ENCODE results near the gene NOC2L.
"Not testable (repeated sequence)": the region's sequence is repeated elsewhere in the genome, so short reads cannot be mapped to it uniquely, and the experiment has no call there.

The NOC2L gene

DNA sequence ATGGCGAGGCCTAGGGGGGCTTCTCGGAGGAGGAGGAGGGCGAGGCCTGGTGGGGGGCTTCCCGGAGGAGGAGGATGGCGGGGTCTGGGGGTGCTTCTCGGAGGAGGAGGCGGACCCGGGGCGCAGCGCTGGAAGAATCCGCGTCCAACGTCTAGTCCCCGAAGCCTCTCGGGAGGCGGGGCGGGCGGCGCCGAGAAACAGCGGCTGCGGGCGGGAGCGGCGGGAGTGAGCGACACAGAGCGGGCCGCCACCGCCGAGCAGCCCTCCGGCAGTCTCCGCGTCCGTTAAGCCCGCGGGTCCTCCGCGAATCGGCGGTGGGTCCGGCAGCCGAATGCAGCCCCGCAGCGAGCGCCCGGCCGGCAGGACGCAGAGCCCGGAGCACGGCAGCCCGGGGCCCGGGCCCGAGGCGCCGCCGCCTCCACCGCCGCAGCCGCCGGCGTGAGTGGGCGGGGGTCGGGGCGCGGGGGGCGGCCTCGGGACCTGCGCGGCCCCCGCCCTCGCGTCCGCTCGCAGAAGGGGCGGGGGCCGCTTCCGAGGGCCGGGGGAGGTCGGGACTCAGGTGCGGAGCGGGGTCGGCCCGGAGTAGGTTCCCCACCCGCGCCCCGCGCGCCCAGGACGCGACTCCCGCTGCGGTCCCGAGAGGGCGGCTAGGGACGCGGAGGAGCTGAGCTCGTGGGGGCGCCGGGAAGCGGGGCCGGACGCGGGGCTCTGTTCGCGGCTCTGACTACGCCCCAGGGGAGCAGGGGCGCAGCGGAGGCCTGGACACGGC is 1.5 kb upstream of the NOC2L start, which contains the start of gene KLHL17:
Gene KLHL17, plus strand, starts transcription at position 222 of the 769 bp plus-strand sequence. Its CDS starts 110 bp downstream, at position 332.
- no peak for DNase-seq

DNA sequence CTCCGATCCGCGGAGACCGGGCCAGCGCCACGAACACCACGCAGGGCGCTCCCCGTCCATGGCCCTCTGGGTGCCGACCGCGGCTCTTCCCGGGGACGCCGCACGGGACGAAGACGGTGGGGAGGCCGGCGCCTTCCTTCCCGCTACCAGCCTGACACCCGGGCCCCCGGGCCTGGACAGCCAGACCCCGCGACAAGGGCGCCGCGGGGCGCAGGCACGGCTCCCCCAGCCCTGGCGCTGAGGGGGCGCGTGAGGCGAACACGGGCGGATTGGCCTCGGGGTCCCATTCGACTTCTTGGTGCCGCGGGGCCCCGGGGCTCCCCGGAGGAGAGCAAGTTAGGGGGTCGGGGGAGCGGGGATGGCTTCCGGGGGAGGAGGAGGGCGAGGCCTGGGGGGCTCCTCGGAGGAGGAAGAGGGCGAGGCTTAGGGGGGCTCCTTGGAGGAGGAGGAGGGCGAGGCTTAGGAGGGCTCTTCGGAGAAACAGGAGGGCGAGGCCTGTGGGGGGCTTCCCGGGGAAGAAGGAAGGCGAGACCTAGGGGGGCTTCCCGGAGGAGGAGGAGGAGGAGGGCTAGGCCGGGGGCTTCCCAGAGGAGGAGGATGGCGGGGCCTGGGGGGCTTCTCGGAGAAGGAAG is 791 bp upstream of the NOC2L start:
- no peak for DNase-seq

- DNase-seq: no peak
Observed at GRCh38 chr1:956636-957035, 2.4 kb downstream of the NOC2L start.

DNA sequence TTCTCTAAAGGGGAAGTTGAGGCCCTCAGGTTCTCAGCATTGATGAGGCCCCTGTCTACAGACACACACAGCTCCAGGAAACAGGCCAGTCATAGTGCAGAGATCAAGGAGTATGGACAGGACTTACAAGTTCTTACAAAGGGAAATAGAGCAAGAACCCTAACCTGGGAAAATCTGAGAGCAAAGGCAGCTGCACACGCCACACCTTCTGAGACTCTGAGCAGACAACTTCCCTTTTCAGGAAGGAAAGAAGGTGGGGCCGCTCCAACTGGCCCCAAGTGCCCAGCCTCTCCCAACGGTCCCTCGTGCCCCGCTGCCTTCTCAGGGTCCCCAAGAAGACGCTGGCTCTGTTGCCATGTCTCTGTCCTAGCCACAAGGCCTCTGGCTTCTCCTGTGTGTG is 3.6 kb downstream of the NOC2L start:
- no peak for DNase-seq

DNA sequence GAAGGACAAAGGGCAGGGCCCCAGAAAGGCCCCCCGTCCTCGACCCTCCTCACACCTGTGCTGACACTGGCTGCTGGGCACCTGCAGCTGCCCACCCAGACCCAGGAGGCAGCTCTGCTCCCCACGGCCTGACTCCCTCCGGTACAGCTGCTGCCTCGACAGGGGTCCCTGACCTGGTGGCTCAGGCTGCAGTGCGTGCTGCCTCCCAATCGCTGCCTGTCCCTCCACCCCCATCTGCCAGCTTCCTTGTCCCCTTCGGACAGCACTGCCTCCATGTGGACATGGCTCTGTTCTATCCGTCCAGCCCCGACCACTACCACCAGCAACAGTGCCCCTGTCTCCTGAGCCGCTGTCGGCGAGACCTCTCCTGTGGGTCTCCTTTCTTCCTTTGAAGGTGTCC is 4.1 kb downstream of the NOC2L start:
- DNase-seq: no peak

DNA sequence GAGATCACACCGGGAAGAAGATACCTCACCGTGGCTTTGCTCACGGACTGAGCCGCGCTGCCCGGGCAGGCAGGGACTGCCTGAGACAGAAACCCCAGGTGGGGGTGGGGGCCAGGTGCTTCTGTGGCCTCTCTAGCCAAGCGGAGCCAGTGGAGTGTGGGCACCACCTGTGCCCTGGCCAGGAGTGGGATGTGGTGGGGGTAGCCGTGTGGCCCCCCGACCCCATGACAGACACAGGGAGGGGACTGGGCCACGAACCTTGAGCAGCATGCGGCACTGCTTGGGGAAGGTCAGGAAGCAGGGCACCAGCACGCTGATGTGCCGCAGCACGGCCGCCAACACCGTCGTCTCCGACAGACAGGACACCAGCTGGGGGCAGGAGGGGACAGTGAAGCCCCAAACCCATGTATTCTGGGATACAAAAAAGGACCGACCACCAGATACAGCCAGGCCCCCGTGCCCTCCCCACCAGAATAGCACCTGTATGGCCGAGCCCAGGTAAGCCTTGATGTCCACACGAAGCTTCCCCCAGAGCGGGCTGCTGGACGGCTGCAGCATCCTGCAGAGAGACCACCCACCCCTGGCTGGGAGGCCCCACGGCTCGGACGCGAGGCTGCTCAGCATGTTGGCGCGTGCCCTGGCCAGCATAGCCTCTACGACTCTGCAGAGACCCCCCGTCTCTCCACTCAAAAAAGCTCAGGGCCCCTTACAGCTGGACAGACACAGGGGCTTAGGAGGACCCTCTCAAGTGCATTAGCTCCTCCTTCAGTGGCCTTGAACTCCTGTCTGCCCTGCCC is 5.3 kb downstream of the NOC2L start:
- DNase-seq: no peak

DNA sequence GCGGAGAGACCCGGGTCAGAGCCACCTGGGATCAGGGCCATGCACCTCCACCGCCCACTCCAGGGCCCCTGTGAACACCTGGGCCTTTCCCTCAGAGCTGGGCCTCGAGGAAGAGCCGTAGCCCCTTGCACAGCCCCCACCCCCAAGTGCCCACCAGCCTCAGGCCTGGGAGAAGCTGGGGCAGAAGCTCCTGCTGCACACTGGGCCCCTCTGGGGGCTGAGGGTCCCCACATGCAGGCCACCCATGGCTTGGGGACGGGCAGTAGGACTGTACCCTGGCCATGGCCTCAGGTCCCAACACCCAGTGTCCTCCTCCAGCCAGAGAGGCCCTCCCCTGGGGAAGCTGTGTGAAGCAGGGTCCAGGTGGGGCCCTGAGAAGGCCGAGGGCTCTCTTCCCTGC is 6.5 kb downstream of the NOC2L start:
- no peak for DNase-seq

GRCh38 chr1:952201-952600 is 6.9 kb downstream of the NOC2L start:
- no peak for DNase-seq

DNA sequence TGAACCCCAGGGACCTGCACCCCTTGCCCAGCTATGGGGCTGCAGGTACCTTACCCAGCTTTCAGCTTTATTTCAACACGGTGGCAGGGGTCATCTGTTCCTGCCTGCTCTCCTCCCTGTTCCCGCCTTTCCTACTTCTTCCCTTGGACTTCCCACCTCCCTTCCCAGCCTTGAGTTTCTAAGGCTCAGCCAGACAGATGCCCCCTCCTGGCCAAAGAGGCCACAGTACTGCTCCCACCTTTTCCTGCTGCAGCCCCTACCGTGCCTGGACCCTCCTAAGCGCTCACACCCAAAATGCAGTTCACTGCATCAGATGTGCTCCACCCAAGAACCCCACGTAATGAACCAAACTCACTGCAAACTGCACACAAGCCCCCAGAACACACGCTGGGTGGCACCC is 7.7 kb downstream of the NOC2L start:
- no peak for DNase-seq

- DNase-seq: no peak
Observed at GRCh38 chr1:950881-951280, 8.2 kb downstream of the NOC2L start.

DNA sequence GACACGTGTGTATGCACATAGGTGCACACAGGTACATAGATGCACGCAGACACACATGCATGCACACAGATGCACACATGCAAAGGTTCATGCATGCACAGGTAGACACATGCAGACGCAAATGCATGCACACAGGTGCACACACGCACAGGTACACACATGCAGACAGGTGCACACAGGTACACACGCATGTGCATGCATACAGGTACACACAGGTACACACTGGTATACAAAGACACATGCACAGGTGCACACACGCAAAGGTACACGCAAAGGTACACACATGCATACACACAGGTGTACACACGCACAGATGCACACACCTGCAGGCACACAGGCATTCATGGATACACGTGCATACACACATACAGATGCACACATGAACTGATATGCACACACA is 8.8 kb downstream of the NOC2L start:
- no peak for DNase-seq

DNA sequence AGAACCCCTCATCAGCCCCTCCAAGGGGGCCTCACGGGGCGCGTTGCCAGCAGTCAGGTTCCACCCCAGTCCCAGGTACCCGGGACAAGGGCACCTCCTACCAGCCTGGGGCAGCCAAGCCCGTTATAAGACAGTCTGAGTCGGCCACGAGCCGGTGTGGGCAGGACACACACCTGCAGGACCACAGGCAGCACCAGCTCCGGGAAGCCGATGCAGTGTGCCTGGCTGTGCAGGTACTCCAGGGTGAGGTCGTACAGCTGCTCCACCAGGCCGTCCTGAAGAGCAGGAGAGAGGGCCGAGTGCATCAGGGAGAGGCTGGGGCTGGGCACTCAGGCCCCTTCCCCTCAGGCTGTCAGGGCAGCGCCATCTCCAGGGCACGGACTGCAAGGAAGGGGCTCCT is 11.1 kb downstream of the NOC2L start:
- no peak for DNase-seq

DNA sequence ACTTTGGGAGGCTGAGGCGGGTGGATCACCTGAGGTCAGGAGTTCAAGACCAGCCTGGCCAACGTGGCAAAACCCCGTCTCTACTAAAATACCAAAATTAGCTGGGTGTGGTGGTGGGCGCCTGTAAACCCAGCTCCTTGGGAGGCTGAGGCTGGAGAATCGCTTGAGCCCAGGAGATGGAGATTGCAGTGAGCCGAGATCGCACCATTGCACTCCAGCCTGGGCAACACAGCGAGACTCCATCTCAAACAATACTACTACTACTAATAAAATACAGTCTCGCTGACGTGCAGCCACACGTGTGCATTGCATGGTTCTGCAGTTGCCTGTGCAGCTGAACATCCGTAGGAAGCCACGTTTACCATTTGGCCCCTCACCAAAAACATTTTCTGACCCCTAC is 12.2 kb downstream of the NOC2L start:
- not testable (repeated sequence) for DNase-seq

- no peak for DNase-seq
Observed at GRCh38 chr1:945688-946556, 13.1 kb downstream of the NOC2L start.

DNA sequence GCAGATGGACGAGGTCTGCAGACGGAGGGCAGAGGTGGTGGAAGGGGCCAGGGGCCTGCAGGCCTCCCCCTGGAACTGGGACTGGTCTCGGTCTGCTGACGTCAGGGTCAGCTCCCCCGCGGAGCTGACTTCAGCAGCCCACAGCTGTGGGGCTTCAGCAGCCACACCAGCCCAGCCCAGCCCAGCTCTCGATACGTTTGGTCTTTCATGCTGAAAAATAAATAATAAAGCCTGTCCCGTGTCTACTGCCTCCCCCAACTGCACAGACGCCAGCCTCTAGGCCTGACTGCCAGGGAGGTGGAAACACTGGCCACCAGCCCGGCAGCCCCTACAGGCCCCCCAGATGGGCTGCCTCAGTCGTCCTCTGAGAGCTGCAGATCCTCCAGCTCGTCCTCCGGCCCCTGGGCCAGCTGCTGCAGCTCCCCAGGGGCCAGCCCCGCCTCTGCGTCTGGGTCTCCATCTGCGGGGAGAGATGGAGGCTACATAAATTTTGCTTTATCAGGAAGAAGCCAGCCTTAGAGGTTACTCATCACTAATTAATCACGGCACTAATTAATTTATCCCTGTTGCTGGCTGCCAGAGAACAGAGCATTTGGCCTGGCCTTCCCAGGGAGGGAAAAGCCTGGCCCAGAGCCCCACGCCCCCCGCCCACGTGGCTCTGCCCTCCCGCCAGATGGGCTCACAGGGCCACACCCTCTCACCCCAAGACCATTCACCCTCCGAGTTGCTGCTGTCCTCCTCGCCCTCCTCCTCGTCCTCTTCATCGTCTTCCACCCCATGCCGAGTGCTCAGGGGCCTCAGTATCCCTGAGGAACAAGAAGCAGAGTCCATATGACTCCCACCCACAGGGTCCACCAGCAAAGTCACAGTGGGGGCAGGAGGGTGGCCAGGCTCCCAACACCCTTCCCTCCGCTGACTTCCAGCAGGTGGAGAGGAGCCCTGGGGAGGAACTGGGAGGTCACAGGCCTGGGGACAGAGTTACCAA is 14.4 kb downstream of the NOC2L start:
- DNase-seq: no peak

DNA sequence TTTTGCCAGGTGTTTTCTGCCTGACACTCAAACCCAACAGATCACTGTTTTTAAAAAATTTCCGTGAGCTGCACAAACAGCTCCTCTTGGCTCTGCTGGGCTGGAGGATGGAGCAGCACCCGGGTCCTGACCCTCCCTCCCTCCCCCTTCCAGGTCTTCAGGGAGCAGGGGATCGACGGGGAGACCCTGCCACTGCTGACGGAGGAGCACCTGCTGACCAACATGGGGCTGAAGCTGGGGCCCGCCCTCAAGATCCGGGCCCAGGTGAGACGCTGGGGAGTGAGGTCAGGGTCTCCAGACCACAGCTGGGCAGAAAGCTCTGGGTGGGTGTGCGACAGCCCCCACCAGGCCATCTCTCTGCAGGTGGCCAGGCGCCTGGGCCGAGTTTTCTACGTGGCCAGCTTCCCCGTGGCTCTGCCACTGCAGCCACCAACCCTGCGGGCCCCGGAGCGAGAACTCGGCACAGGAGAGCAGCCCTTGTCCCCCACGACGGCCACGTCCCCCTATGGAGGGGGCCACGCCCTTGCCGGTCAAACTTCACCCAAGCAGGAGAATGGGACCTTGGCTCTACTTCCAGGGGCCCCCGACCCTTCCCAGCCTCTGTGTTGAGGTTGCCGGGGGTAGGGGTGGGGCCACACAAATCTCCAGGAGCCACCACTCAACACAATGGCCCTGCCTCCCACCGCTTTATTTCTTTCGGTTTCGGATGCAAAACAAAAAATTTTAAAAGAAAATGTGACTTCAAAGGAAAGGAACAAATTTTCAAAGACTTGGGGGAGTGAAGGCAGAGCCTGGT is 15.3 kb downstream of the NOC2L start:
- DNase-seq: no peak

GRCh38 chr1:942864-943533 is 16.1 kb downstream of the NOC2L start:
- DNase-seq: no peak

DNA sequence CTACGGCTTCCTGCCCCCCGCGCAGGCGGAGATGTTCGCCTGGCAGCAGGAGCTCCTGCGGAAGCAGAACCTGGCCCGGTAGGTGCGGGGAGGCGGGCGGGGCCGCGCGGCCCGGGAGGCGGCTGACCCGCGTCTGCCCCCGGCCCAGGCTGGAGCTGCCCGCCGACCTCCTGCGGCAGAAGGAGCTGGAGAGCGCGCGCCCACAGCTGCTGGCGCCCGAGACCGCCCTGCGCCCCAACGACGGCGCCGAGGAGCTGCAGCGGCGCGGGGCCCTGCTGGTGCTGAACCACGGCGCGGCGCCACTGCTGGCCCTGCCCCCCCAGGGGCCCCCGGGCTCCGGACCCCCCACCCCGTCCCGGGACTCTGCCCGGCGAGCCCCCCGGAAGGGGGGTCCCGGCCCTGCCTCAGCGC is 16.6 kb downstream of the NOC2L start:
- no peak for DNase-seq

DNA sequence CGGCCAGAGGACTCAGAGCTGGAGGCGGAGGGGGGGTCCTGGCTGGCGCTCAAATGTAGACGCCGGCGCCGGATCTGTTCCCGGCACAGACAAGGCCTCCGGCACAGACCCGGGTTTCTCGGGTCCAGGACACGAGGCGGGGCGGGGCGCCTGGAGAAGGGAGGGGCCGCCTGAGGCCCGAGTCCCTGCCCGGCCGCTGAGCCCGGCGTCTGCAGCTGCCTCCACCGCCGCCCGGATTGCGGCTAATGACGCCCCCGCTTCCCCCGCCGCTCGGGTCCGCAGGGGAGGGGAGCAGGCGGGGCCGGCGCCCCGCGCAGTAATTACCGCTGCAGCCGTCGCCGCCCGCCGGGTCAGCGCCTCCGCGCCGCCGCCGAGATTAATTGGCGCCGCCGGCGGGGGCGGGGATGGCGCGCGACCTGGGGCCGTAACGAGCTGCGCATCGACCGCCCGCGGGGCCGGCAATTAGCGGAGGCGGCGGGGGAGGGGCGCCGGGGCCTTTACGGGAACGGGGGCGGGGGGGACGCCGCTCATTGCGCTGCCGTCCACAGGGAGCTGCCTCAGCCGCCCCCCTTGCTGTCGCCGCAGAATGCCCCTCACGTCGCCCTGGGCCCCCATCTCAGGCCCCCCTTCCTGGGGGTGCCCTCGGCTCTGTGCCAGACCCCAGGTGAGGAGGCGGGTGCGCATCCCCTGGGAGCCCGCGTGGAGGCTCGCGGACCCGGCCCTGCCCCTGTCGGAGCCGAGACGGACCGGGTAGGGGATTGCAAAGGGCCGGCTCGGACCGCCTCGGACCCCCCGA is 17.3 kb downstream of the NOC2L start:
- DNase-seq: no peak

Data from NCI-H2081 treated with DMSO at 0.1 percent for 48 hours (cell line).